ENCODE results near the gene CPT1B.

DNA sequence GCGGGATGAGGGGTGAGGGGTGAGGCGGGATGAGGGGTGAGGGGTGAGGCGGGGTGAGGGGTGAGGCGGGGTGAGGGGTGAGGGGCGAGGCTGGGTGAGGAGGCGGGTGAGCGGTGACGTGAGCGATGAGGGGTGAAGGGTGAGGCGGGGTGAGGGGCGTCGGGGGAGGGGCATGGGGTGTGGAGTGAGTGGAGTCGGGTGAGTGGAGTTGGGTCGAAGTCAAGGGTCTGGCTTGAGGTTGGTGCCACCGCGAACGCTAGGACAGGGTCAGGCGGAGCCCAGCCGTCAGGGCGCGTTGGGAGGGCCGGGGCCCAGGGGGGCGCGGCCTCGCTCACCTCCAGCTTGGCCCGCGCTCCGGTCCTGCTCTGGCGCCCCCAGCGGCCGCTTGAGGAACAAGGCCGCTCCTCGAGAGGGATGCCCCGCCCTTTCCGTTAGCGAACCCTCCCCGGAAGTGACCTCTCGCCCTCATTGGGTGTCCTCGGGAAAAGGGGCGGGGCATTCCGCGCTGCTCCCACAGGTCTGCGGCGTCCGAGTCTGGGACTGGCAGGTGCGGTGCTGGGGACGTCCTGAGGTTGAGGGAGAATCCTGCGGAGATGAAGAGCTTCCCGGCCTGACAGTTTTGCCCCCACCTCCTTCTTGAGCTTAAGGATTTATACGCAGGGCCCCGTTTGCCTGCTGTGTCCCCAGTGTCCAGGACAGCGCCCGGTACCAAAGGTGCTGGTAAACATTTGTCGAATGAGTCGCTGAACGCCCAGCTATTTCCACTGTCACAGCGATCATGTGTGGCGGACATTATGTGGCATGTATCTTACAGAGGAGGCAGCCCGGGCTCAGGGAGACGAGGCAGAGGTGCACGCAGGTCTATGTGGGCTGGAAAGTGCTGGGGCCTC, 15.5 kb downstream of the CPT1B start, which contains the start of gene SYCE3:
- peak; percentile 61 for TF ChIP-seq POLR2A (IDR thresholded peaks at IDR 0.05; ENCODE audit: low read length)
- TF ChIP-seq GATA1 (IDR thresholded peaks at IDR 0.05; ENCODE audit: low read depth, low read length) = no peak
